ENCODE data around the gene GRK4. TPM values are rescaled to one million over a fixed set of nuclear protein-coding genes. Genes with fewer than 3 reads are reported as not detected.

GRK4 gene
- total RNA-seq, 1 donor from 2014 or later, result 5.9 TPM

- Mint-ChIP-seq H3K27ac (ENCODE audit: unreplicated experiment) (peak overlapping the region; percentile 90), H3K27me3 (ENCODE audit: unreplicated experiment) (peaks cover 26% of the 10 kb centered on the region), H3K4me1 (ENCODE audit: unreplicated experiment) (peaks cover 13% of the 10 kb centered on the region), H3K9me3 (ENCODE audit: unreplicated experiment) (no peaks in the 10 kb centered on the region), H3K4me3 (ENCODE audit: unreplicated experiment) (peak overlapping the region; percentile 60), H3K36me3 (ENCODE audit: low read depth, unreplicated experiment) (peaks cover 39% of the 10 kb centered on the region)
- no peak for DNase-seq (ENCODE audit: low spot score)
- TF ChIP-seq, protein P1, sequence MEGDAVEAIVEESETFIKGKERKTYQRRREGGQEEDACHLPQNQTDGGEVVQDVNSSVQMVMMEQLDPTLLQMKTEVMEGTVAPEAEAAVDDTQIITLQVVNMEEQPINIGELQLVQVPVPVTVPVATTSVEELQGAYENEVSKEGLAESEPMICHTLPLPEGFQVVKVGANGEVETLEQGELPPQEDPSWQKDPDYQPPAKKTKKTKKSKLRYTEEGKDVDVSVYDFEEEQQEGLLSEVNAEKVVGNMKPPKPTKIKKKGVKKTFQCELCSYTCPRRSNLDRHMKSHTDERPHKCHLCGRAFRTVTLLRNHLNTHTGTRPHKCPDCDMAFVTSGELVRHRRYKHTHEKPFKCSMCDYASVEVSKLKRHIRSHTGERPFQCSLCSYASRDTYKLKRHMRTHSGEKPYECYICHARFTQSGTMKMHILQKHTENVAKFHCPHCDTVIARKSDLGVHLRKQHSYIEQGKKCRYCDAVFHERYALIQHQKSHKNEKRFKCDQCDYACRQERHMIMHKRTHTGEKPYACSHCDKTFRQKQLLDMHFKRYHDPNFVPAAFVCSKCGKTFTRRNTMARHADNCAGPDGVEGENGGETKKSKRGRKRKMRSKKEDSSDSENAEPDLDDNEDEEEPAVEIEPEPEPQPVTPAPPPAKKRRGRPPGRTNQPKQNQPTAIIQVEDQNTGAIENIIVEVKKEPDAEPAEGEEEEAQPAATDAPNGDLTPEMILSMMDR (IDR thresholded peaks at IDR 0.05; ENCODE audit: unreplicated experiment), result no peak
These were observed 34.9 kb upstream of the GRK4 start for GRCh38 chr4:2928242-2929176.

DNA sequence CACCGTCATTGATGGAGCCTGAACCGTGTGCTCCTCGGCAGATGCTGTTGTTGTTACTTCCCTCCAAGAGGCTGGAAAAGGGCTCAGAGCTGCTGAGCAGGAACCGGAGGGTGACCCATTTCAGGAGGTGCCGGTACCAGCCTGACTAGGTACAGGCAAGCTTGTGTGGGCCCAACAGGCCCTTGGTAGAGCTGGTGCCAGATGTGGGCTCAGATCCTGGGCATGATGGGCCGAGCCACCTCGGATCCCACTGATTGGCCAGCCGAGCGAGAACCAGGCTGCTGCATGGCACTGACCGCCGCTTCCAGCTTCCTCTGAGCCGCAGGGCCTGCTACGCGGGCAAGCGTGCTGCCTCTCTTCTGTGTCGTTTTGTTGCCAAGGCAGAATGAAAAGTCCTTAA is 33.9 kb upstream of the GRK4 start:
- no peak for DNase-seq (ENCODE audit: low spot score)
- H3K27me3 Mint-ChIP-seq (ENCODE audit: unreplicated experiment), result peaks cover 26% of the 10 kb centered on the region
- peaks cover 37% of the 10 kb centered on the region for H3K36me3 Mint-ChIP-seq (ENCODE audit: low read depth, unreplicated experiment)
- TF ChIP-seq, protein P1 (IDR thresholded peaks at IDR 0.05; ENCODE audit: unreplicated experiment), result no peak
- H3K27ac Mint-ChIP-seq (ENCODE audit: unreplicated experiment), result no peak overlapping the region
- peaks cover 11% of the 10 kb centered on the region for H3K4me1 Mint-ChIP-seq (ENCODE audit: unreplicated experiment)
- no peaks in the 10 kb centered on the region for H3K9me3 Mint-ChIP-seq (ENCODE audit: unreplicated experiment)
- no peak overlapping the region for H3K4me3 Mint-ChIP-seq (ENCODE audit: unreplicated experiment)

DNA sequence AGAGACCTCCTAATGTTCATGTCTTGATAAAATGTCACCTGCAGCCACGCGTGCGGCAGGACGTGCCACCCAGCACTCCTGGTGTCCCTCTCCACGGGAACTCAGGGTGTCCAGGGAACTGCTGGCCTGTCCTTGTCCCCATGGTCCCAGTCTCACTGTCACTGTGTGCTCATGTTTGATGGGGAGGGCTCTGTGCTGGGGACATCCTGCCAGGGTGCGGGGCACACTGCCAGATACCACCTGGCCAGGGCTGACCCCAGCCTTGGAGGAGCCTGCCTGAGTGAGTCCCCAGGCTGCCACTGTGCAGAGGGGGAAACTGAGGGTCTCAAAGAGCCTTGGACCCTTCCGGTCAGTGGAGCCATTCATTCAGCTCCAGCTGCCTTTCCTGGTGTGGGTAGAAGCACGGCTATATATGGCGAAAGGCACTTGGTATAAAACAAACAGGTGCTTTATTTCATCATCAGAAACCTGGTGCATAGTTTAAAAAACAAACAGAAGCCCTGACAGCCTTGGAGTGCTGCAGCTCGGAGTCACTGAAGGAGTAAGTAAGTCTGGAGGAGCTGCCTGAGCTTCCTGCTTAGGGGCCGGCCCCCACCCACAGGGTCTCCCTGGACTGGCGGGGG is 33.1 kb upstream of the GRK4 start:
- no peak overlapping the region for H3K27ac Mint-ChIP-seq (ENCODE audit: unreplicated experiment)
- TF ChIP-seq, protein P1 (IDR thresholded peaks at IDR 0.05; ENCODE audit: unreplicated experiment), result no peak
- H3K9me3 Mint-ChIP-seq (ENCODE audit: unreplicated experiment), result no peaks in the 10 kb centered on the region
- peaks cover 11% of the 10 kb centered on the region for H3K4me1 Mint-ChIP-seq (ENCODE audit: unreplicated experiment)
- no peak overlapping the region for H3K4me3 Mint-ChIP-seq (ENCODE audit: unreplicated experiment)
- no peak for DNase-seq (ENCODE audit: low spot score)
- peaks cover 30% of the 10 kb centered on the region for H3K36me3 Mint-ChIP-seq (ENCODE audit: low read depth, unreplicated experiment)
- H3K27me3 Mint-ChIP-seq (ENCODE audit: unreplicated experiment), result peaks cover 26% of the 10 kb centered on the region

DNA sequence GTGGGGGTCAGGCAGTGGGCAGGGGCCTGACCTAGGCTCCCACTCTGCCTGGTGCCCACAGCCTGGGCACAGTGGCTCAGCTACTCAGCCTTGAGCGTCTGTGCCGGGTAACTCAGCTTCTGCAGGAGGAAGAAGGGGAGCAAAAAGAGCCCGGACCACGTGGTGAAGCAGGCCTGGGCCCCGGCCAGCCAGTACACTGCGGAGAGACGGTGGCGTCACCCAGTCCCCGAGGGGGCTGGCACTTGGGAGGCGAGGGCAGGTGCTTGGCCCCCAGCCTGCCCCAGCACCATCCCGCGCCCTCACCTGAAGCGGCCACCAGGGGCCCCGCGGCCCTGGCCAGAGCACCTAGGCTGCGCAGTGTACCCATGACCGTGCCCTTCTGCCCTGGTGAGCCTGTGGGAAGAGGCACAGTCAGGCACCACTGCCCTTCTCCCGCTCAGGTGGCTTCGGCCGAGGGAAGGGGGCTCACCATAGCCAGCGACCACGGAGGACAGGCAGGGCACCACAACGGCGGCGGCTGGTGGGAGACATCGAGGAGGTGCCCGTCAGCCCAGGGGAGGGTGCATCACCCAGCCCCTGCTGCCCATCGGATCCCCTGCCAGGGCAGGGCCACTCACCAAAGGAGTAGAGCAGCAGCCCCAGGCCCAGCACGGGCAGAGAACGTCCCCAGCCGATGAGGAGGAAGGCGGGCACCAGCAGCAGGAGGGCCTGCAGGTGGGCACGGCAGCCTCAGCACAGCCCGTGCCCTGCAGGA is 32.4 kb upstream of the GRK4 start:
- peak; percentile 22 for DNase-seq (ENCODE audit: low spot score)
- Mint-ChIP-seq H3K27me3 (ENCODE audit: unreplicated experiment) (peaks cover 26% of the 10 kb centered on the region), H3K4me3 (ENCODE audit: unreplicated experiment) (no peak overlapping the region), H3K27ac (ENCODE audit: unreplicated experiment) (no peak overlapping the region), H3K9me3 (ENCODE audit: unreplicated experiment) (no peaks in the 10 kb centered on the region), H3K4me1 (ENCODE audit: unreplicated experiment) (peaks cover 15% of the 10 kb centered on the region), H3K36me3 (ENCODE audit: low read depth, unreplicated experiment) (peaks cover 30% of the 10 kb centered on the region)
- TF ChIP-seq, protein P1 (IDR thresholded peaks at IDR 0.05; ENCODE audit: unreplicated experiment), result peak; percentile 38
